Activated gamma-delta T cell (primary cell): ENCODE data around the gene SRP68.
"Not testable (repeated sequence)": the region's sequence is repeated elsewhere in the genome, so short reads cannot be mapped to it uniquely, and the experiment has no call there.

Experiments
- DNase-seq: peaks from one replicate; lab custom pipeline; 2025; lab: John Stamatoyannopoulos, UW

The SRP68 gene

GRCh38 chr17:76076765-76077583 is 4.7 kb upstream of the SRP68 start:
- no peak for DNase-seq

GRCh38 chr17:76076146-76076764 is 3.9 kb upstream of the SRP68 start:
- no peak for DNase-seq

DNA sequence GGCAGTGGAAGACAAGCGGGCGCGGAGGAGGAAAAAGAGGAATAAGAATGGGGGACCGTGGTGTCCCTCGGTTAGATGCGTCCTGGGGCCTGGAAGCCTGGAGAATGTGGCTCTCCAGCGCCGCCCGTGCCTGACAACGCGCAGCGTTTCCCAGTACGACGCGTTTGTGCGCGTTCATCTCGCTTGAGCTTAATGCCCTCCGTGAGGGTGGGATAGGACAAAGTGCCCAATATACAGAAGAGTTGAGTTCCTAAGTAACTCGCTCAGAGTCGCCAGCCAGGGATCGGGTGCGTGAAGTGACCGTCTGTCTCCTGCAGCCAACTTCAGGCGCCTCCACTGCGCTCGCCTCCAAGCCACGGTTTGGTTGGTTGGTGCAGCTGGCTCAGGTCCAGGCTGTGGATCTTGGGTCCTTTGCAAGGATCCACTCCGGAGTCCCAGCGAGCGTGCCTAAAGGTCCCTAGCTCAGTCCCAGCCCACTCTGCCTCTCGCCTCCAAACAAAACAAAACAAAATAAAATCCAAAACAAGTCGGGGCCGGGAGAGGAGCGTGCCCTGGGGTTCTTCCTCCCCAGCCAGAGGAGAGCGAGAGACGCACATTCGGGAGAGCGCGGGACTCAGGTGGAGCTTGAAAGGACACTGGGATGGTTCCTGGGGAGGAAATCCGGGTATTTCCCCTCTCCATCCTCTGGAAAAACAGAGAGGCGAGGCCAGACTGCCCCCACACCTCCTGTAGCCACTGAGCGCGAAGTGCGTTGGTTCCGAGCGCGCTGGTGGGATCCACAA is 3.2 kb upstream of the SRP68 start:
- DNase-seq = no peak

DNA sequence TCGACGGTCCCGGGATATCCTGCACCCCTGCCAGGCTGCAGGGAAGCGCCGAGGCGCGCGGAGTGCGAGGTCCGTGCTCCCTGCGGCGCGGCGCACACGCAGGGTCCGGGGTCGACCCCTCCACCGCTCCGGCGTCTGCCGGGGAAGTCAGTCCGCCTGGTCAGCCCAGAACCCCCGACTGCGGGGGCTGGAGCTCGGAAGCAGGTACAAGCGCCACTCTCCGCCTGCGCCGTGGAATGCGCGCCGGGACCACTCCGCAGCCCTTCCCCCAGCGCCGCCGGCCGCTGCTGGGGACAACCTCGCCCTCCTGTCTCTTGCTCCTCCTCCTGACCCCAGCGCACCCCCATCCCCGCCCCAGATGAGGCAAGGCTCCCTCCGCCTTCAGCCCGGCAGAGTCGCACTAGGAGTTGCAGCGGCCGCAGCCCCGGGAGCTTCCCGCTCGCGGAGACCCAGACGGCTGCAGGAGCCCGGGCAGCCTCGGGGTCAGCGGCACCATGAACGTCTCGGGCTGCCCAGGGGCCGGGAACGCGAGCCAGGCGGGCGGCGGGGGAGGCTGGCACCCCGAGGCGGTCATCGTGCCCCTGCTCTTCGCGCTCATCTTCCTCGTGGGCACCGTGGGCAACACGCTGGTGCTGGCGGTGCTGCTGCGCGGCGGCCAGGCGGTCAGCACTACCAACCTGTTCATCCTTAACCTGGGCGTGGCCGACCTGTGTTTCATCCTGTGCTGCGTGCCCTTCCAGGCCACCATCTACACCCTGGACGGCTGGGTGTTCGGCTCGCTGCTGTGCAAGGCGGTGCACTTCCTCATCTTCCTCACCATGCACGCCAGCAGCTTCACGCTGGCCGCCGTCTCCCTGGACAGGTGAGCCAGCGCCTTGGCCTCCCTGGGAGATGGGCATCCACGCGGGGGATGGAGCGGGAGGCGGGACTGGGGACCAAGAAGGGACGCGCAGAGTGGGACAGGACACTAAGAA is 2.4 kb upstream of the SRP68 start, which contains the start of gene GALR2:
Gene GALR2, plus strand, starts transcription at position 392 of the 974 bp plus-strand sequence. Its CDS starts 103 bp downstream, at position 495.
- no peak for DNase-seq

DNA sequence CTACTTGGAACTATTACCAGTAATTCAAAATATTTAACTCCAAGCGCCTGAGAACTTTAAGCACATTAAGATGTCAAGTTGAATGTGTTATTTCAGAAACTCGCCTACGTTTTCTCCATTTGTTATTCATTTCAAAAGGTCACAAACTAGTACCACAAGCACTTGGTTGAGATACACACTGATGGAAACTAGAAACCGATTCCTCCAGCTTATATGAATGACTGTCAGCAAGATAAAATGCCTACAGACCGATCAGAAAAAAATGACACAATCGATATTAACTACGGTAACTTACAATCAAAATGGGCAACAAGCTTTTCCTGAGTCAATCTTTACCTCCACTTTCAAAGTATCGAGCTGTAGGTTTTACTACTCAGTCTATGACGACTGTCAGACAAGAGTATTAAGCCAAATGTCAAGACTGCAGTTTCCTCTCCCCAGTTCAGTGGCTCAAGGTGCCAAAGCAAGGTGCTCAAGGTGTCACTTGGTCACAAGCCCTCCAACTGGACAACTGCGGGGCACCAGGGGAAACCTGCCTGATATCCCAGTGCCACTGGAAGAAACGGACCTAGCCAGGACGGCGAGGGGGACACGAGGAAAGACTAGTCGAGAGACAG is 678 bp downstream of the SRP68 start:
- DNase-seq = no peak

GRCh38 chr17:76065775-76066174 is 6.5 kb downstream of the SRP68 start:
- DNase-seq = no peak

- no peak for DNase-seq
These were observed 8.3 kb downstream of the SRP68 start for GRCh38 chr17:76063875-76064546.

- not testable (repeated sequence) for DNase-seq
These were observed 14.1 kb downstream of the SRP68 start for GRCh38 chr17:76058264-76058663.

- no peak for DNase-seq
These were observed 15.4 kb downstream of the SRP68 start for GRCh38 chr17:76056882-76057281.

- no peak for DNase-seq
These were observed 18.2 kb downstream of the SRP68 start for GRCh38 chr17:76054112-76054476.

GRCh38 chr17:76053246-76054111 is 18.8 kb downstream of the SRP68 start:
- DNase-seq = no peak

DNA sequence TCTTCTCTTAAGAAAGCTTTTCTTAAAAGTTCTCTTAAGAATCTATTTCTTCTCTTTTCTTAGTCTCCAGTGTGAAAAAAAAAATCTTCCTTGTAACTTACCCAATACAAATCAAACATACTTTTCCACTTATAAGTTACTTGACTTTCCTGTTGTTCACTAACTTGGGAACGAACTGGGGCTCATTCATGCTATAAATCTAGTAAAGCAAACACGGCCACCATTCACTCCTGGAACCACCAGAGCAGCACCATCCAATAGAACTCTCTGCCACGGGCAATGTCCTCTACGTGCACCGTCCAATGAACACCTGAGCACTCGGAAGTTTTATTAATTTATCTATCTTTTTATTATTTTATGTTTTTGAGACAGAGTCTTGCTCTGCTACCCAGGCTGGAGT is 20.8 kb downstream of the SRP68 start:
- no peak for DNase-seq

- no peak for DNase-seq
These were observed 21.5 kb downstream of the SRP68 start for GRCh38 chr17:76050538-76051467.

GRCh38 chr17:76049836-76050537 is 22.3 kb downstream of the SRP68 start:
- no peak for DNase-seq

DNA sequence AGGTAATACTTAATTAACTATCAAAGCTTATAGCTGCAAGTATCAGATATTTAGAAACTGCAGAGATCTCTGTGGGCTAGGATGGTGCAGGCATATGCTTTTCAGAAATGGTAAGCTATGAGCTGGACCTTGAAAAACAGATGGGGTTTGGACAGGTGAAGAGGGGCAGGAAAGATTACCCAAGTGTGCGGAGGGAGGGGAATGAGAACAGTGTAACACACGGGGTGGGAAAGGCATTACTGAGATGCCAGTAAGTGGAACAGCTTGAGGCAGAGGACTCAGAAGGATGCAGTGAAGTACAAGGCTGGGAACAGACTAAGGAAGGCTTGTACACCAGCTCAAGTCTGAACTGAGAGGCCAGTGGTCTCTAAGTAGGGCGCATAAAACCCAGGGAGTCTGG is 23.1 kb downstream of the SRP68 start:
- DNase-seq = no peak

DNA sequence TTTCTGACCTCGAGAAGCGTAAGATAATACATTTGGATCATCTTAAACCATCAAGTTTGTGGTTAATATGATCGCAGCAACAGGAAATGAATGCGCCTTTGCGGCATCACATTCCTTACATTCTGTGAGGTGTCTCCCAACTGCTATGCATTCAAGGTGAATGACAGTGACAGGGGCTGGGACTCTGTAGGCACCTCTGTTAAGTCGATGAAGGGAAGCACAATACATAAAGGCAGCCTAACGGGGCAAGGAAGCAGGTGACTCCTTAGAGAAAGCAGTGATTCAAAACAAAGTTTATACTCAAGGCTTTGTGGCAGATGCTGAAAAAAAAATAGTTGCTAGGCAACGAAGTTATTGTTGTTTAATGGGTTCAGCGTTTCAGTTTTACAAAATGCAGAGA is 23.6 kb downstream of the SRP68 start:
- DNase-seq = no peak

DNA sequence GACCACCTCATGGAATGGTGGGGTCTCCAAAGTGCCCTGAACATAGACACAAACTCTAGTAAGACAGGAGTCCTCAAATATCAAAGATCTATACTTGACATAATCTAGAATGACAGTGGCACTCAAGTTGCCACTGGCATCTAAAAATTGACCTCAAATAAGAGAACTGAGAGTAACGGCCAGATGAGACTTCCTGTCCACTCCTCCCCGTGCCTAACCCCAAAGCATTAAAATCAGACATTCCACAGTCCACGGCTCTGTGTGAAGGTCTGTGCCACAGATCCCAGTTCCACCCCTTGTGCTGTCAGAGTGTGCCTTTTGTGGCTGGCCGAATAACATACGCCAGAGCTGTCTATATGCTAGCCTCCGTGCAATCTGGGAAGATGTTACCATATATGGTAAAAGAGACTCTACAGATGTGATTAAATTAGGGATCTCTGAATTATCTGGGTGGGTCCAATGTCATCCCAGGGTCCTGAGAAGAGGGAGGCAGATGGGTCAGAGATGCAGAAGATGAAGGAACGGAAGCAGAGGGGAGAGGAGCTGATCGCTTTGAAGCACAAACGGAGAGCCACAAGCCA is 24.2 kb downstream of the SRP68 start:
- no peak for DNase-seq
